CD4-positive, alpha-beta T cell treated with Interleukin-12 subunit alpha and Interleukin-12 subunit beta, for 1 hour (primary cell): Measurements from ENCODE around the gene RNF126.
"Not testable (repeated sequence)": the region's sequence is repeated elsewhere in the genome, so short reads cannot be mapped to it uniquely, and the experiment has no call there.

Experiments used
- DNase-seq: peaks from one replicate; pipeline ENCODE4 v3.0.0-alpha.2; 2020

RNF126 gene

GRCh38 chr19:685454-685931, 22.5 kb upstream of the RNF126 start:
- DNase-seq, result no peak

GRCh38 chr19:682678-683320, 19.8 kb upstream of the RNF126 start:
- DNase-seq, result no peak

- DNase-seq, result peak; percentile 95
Measured at GRCh38 chr19:681029-682019, 18.3 kb upstream of the RNF126 start.

GRCh38 chr19:680287-681028, 17.4 kb upstream of the RNF126 start:
- DNase-seq, result peak; percentile 100

- peak; percentile 33 for DNase-seq
Measured at GRCh38 chr19:679418-680286, 16.6 kb upstream of the RNF126 start.

- no peak for DNase-seq
Measured at GRCh38 chr19:678791-679388, 15.9 kb upstream of the RNF126 start.

- no peak for DNase-seq
Measured at GRCh38 chr19:677601-678436, 14.8 kb upstream of the RNF126 start.

GRCh38 chr19:677201-677600, 14.2 kb upstream of the RNF126 start:
- no peak for DNase-seq

- no peak for DNase-seq
Measured at GRCh38 chr19:676339-677105, 13.5 kb upstream of the RNF126 start, which contains the start of gene FSTL3. Gene FSTL3, plus strand, starts transcription at chr19:676392. Its CDS starts 32 bp downstream, at chr19:676424.

GRCh38 chr19:676007-676338, 13.0 kb upstream of the RNF126 start:
- DNase-seq, result no peak

- DNase-seq, result no peak
Measured at GRCh38 chr19:674282-675151, 11.5 kb upstream of the RNF126 start.

- DNase-seq, result no peak
Measured at GRCh38 chr19:670609-671075, 7.6 kb upstream of the RNF126 start.

- not testable (repeated sequence) for DNase-seq
Measured at GRCh38 chr19:668675-669434, 5.8 kb upstream of the RNF126 start.

- not testable (repeated sequence) for DNase-seq
Measured at GRCh38 chr19:666985-667573, 4.1 kb upstream of the RNF126 start.

GRCh38 chr19:664913-665443, 2.0 kb upstream of the RNF126 start:
- peak; percentile 87 for DNase-seq

- DNase-seq, result no peak
Measured at GRCh38 chr19:663682-664117, 686 bp upstream of the RNF126 start.
